Measurements from ENCODE around the gene SAMD11. TPM values are rescaled to one million over a fixed set of nuclear protein-coding genes. Genes with fewer than 3 reads are reported as not detected.

The SAMD11 gene
- total and polyA plus RNA-seq, 2 of the 13 experiments (the other 11 are each of a cell fraction or from before 2014, with no cell fraction given), result 0.11 TPM; not detected in 1

DNA sequence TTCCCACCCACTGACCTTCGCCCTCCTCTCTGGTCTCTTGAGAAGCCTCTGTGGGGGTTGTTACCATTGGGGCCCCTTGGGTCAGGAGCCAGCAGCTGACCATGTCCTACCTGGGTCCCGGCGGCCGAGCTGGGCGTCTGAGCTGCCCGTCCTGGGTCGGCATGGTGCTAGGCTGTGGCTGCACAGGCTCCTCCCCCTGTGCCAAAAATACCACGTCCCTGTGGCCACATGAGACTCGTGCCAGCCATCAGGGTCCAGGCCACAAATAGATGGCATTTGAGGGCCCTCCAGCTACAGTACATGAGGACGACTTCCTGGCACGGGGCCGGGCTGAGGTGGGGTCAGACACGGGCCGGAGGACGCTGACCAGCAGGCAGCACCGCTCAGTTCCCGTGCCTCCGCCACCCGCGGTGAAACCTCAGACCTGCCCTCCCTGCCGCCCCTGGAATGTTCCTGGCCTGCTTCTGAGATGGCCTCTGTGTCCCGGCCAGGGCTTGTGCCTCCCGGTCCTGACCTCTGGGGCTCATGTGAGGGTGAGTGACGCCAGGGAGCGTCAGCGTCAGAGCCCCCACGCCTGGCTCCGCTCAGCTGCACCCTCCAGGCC lies 58.3 kb downstream of the SAMD11 start, which contains the start of gene PERM1 (continued):
- TF ChIP-seq EHMT2 (IDR thresholded peaks at IDR 0.05; ENCODE audit: borderline replicate concordance, low read depth, low read length) (no peak), HDAC1 (CRISPR knock-in tag; IDR thresholded peaks at IDR 0.05) (peak; percentile 39; the same call in 1 of the 2 replicates), LCORL (IDR thresholded peaks at IDR 0.05) (no peak), LCORL (CRISPR knock-in tag; IDR thresholded peaks at IDR 0.05) (peak; percentile 66; the same call in 1 of the 2 replicates), ZFP36L1 (CRISPR knock-in tag; IDR thresholded peaks at IDR 0.05) (no peak), HNRNPL (IDR thresholded peaks at IDR 0.05; ENCODE audit: low read depth, low read length) (0 out of 2 replicates have a peak, but pooled peaks have one; percentile 16), HDAC2 (CRISPR knock-in tag; IDR thresholded peaks at IDR 0.05) (no peak), MAFG (CRISPR knock-in tag; IDR thresholded peaks at IDR 0.05) (no peak), ZSCAN9 (CRISPR knock-in tag; IDR thresholded peaks at IDR 0.05; ENCODE audit: borderline replicate concordance) (no peak), KMT2A (CRISPR knock-in tag; IDR thresholded peaks at IDR 0.05) (no peak), U2AF1 (optimal IDR thresholded peaks at IDR 0.05; ENCODE audit: low read depth, low read length) (no peak), SNAPC2 (CRISPR knock-in tag; IDR thresholded peaks at IDR 0.05) (no peak), ZNF775 (CRISPR knock-in tag; IDR thresholded peaks at IDR 0.05; ENCODE audit: borderline replicate concordance) (no peak)
- TF ChIP-seq, protein P1, sequence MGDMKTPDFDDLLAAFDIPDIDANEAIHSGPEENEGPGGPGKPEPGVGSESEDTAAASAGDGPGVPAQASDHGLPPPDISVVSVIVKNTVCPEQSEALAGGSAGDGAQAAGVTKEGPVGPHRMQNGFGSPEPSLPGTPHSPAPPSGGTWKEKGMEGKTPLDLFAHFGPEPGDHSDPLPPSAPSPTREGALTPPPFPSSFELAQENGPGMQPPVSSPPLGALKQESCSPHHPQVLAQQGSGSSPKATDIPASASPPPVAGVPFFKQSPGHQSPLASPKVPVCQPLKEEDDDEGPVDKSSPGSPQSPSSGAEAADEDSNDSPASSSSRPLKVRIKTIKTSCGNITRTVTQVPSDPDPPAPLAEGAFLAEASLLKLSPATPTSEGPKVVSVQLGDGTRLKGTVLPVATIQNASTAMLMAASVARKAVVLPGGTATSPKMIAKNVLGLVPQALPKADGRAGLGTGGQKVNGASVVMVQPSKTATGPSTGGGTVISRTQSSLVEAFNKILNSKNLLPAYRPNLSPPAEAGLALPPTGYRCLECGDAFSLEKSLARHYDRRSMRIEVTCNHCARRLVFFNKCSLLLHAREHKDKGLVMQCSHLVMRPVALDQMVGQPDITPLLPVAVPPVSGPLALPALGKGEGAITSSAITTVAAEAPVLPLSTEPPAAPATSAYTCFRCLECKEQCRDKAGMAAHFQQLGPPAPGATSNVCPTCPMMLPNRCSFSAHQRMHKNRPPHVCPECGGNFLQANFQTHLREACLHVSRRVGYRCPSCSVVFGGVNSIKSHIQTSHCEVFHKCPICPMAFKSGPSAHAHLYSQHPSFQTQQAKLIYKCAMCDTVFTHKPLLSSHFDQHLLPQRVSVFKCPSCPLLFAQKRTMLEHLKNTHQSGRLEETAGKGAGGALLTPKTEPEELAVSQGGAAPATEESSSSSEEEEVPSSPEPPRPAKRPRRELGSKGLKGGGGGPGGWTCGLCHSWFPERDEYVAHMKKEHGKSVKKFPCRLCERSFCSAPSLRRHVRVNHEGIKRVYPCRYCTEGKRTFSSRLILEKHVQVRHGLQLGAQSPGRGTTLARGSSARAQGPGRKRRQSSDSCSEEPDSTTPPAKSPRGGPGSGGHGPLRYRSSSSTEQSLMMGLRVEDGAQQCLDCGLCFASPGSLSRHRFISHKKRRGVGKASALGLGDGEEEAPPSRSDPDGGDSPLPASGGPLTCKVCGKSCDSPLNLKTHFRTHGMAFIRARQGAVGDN (CRISPR knock-in tag; IDR thresholded peaks at IDR 0.05), result peak; percentile 60; the same call in 1 of the 2 replicates
- TF ChIP-seq, protein P2, sequence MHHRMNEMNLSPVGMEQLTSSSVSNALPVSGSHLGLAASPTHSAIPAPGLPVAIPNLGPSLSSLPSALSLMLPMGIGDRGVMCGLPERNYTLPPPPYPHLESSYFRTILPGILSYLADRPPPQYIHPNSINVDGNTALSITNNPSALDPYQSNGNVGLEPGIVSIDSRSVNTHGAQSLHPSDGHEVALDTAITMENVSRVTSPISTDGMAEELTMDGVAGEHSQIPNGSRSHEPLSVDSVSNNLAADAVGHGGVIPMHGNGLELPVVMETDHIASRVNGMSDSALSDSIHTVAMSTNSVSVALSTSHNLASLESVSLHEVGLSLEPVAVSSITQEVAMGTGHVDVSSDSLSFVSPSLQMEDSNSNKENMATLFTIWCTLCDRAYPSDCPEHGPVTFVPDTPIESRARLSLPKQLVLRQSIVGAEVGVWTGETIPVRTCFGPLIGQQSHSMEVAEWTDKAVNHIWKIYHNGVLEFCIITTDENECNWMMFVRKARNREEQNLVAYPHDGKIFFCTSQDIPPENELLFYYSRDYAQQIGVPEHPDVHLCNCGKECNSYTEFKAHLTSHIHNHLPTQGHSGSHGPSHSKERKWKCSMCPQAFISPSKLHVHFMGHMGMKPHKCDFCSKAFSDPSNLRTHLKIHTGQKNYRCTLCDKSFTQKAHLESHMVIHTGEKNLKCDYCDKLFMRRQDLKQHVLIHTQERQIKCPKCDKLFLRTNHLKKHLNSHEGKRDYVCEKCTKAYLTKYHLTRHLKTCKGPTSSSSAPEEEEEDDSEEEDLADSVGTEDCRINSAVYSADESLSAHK (CRISPR knock-in tag; IDR thresholded peaks at IDR 0.05; ENCODE audit: borderline replicate concordance), result no peak
- TF ChIP-seq, protein P3, sequence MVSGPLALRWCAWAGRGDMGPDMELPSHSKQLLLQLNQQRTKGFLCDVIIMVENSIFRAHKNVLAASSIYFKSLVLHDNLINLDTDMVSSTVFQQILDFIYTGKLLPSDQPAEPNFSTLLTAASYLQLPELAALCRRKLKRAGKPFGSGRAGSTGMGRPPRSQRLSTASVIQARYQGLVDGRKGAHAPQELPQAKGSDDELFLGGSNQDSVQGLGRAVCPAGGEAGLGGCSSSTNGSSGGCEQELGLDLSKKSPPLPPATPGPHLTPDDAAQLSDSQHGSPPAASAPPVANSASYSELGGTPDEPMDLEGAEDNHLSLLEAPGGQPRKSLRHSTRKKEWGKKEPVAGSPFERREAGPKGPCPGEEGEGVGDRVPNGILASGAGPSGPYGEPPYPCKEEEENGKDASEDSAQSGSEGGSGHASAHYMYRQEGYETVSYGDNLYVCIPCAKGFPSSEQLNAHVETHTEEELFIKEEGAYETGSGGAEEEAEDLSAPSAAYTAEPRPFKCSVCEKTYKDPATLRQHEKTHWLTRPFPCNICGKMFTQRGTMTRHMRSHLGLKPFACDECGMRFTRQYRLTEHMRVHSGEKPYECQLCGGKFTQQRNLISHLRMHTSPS (CRISPR knock-in tag; IDR thresholded peaks at IDR 0.05; ENCODE audit: low read depth), result peak; percentile 27; the same call in 1 of the 2 replicates
- TF ChIP-seq, protein P4, sequence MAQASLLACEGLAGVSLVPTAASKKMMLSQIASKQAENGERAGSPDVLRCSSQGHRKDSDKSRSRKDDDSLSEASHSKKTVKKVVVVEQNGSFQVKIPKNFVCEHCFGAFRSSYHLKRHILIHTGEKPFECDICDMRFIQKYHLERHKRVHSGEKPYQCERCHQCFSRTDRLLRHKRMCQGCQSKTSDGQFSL (CRISPR knock-in tag; IDR thresholded peaks at IDR 0.05), result no peak
- TF ChIP-seq, protein P5, sequence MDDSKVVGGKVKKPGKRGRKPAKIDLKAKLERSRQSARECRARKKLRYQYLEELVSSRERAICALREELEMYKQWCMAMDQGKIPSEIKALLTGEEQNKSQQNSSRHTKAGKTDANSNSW (CRISPR knock-in tag; IDR thresholded peaks at IDR 0.05; ENCODE audit: borderline replicate concordance), result peak; percentile 49; the same call in 1 of the 2 replicates
- TF ChIP-seq, protein P6, sequence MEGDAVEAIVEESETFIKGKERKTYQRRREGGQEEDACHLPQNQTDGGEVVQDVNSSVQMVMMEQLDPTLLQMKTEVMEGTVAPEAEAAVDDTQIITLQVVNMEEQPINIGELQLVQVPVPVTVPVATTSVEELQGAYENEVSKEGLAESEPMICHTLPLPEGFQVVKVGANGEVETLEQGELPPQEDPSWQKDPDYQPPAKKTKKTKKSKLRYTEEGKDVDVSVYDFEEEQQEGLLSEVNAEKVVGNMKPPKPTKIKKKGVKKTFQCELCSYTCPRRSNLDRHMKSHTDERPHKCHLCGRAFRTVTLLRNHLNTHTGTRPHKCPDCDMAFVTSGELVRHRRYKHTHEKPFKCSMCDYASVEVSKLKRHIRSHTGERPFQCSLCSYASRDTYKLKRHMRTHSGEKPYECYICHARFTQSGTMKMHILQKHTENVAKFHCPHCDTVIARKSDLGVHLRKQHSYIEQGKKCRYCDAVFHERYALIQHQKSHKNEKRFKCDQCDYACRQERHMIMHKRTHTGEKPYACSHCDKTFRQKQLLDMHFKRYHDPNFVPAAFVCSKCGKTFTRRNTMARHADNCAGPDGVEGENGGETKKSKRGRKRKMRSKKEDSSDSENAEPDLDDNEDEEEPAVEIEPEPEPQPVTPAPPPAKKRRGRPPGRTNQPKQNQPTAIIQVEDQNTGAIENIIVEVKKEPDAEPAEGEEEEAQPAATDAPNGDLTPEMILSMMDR (CRISPR knock-in tag; IDR thresholded peaks at IDR 0.05), result peak; percentile 17; the same call in 1 of the 2 replicates

Measured in HepG2 (cell line).